OCI-M1 (cell line): ENCODE measurements around the gene INHBB.

Experiments used
- DNase-seq: peaks from one replicate; lab custom pipeline; 2025; lab: John Stamatoyannopoulos, UW

Gene INHBB

DNA sequence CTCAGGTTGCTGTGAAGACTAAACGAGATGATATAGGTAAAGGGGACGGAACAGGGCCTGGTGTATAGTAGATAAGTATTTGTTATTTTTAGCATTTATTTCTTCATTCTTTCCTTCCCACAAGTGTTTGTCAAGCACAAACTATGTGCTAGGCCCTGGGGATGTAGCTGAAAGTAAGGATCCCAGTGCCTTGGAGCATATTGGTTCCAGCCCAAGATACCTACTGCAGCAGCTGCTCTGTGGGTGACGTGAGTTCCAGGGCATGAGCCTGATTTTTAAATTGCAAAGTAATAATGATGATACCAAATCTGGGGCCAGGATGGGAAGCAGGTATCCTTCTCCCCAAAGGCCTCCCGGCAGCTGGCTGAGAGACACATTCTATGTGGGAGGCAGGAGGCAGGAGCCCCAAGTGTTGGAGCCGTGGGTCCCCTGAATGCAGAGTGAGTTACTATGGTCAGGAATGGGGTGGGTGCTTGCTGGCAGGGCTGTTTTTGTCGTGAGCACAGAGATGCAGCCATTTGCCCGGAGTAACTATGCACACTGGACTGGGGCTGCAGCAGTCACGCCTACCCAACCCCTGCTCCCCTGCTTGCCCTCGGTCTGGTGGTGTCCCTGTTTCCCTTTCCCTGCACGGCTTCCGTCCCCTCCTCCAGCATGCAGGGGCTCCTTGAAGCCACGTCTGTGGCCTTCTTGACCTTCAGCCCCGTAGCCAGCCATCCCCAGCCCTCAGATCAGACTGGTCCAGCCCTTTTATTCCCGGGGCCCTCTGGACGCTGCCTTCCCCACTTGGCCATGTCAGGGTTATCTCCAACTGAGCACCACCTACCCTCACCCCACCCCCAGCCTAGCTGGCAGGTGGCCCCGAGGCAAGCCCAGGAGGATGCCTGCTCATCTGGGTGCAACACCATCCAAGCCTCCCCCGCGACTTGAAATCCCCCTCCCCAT, 52.4 kb downstream of the INHBB start:
- no peak for DNase-seq

DNA sequence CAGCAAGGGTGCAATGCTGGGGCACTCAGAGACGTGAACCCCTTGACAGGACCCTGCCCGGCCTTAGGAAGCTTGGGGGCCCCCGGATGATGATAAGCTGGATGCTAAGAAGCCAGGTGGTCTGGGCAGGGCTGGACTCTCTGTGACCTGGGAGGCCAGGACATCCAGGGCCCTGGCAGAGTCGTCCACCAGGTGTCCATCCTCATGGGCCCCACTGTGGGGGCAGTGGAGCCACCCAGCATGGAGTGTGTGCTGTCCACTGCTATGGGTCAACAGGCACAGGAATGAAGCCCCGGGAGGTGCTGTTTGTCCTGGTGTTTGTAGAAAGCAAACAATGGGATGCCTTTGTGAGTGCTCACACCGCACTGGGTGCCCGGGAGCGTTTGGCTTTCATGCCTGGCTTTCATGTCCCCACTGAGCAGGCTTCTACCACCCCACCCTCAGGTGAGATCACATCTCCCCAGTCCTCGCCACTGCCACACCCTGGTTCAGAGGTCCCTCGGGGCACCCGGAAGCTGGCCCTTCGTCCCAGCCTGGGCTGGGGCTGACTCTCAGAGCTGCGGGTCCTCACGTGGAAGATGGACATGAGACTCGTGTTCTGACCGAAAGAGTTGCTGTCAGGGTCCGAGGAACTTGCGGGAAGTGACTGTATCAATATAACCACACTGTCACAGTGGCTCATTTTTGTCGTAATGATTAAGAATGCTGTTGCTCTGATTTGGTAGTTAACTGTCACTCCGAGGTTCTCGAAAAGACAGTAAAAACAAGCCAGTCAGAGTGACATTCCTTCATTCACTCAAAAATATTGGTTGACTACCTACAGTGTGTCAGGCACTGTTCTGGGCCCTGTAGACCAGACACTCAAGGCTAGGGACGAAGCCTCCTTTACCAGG, 53.3 kb downstream of the INHBB start:
- DNase-seq, result no peak

DNA sequence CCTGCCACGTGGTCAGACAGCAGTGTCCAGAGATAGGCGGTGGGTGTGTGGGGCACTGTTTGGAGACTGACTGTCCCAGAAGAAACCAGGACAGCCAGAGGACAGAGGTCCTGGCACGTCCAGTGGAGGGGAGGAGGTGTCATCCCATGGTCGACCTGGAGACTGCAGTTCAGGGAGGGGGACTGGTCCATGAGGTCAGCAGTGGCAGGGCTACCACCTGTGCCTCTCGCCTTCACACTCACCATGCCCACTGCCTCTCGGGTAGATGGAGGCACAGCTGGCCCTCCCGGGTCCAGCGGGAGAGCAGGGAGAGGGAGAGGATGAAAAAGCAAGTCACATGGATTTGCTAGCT, 53.9 kb downstream of the INHBB start:
- no peak for DNase-seq

GRCh38 chr2:120400551-120400950, 54.6 kb downstream of the INHBB start:
- no peak for DNase-seq
